Stimulated activated CD4-positive, alpha-beta T cell treated with anti-CD3 and anti-CD28 coated beads, Interleukin-2, amount 100 ng/mL, for 24 hours (primary cell): ENCODE measurements around the gene GSTO1.
A peak's percentile ranks its signal among the peaks of the same experiment; 100 is the strongest.
"Not testable (repeated sequence)": the region's sequence is repeated elsewhere in the genome, so short reads cannot be mapped to it uniquely, and the experiment has no call there.

Source experiments
- DNase-seq, 2 donors: peaks; one replicate each; pipeline ENCODE4 v3.0.0-alpha.2; 2020

GSTO1 gene

GRCh38 chr10:104254493-104255310 lies at the start of gene GSTO1:
GSTO1 (plus strand) TSS chr10:104254892; CDS start chr10:104254929, 37 bp downstream.
- peak; percentile 59 to 70 for DNase-seq

GRCh38 chr10:104208730-104209129 lies 46.0 kb upstream of the GSTO1 start:
- DNase-seq, result no peak

GRCh38 chr10:104209575-104210198 lies 45.0 kb upstream of the GSTO1 start:
- peak; percentile 29 to 45 for DNase-seq

GRCh38 chr10:104216631-104217030 lies 38.1 kb upstream of the GSTO1 start:
- no peak for DNase-seq

GRCh38 chr10:104218751-104219150 lies 35.9 kb upstream of the GSTO1 start:
- DNase-seq, result no peak

GRCh38 chr10:104220522-104220921 lies 34.2 kb upstream of the GSTO1 start:
- DNase-seq, result no peak

- DNase-seq, result no peak
These were observed 31.4 kb upstream of the GSTO1 start for GRCh38 chr10:104223304-104223703.

- DNase-seq, result no peak
These were observed 24.2 kb upstream of the GSTO1 start for GRCh38 chr10:104230490-104230889.

GRCh38 chr10:104231784-104232612 lies 22.7 kb upstream of the GSTO1 start, which contains the start of gene CFAP43:
CFAP43 (minus strand) TSS chr10:104232364; CDS start chr10:104232246, 118 bp downstream.
- peak; percentile 99 to 100 for DNase-seq

GRCh38 chr10:104232613-104233102 lies 22.0 kb upstream of the GSTO1 start:
- DNase-seq, result no peak

- DNase-seq, result no peak
These were observed 20.9 kb upstream of the GSTO1 start for GRCh38 chr10:104233817-104234216.

- DNase-seq, result no peak
These were observed 19.8 kb upstream of the GSTO1 start for GRCh38 chr10:104234934-104235333.

- DNase-seq, result no peak
These were observed 18.9 kb upstream of the GSTO1 start for GRCh38 chr10:104235801-104236200.

GRCh38 chr10:104240078-104240477 lies 14.6 kb upstream of the GSTO1 start:
- no peak for DNase-seq

GRCh38 chr10:104242545-104242944 lies 12.1 kb upstream of the GSTO1 start:
- DNase-seq, result no peak

- DNase-seq, result not testable (repeated sequence)
These were observed 11.7 kb upstream of the GSTO1 start for GRCh38 chr10:104243009-104243408.

- no peak for DNase-seq
These were observed 11.2 kb upstream of the GSTO1 start for GRCh38 chr10:104243512-104243911.

GRCh38 chr10:104245066-104245632 lies 9.5 kb upstream of the GSTO1 start:
- no peak for DNase-seq

GRCh38 chr10:104246976-104247375 lies 7.7 kb upstream of the GSTO1 start:
- no peak for DNase-seq

- no peak for DNase-seq
These were observed 7.1 kb upstream of the GSTO1 start for GRCh38 chr10:104247513-104248146.

- DNase-seq, result not testable (repeated sequence)
These were observed 5.8 kb upstream of the GSTO1 start for GRCh38 chr10:104248931-104249330.

- no peak for DNase-seq
These were observed 4.3 kb upstream of the GSTO1 start for GRCh38 chr10:104250371-104250770.
